ENCODE results near the gene CACNA1I. TPM values are rescaled to one million over a fixed set of nuclear protein-coding genes. Genes with fewer than 3 reads are reported as not detected.

CACNA1I gene
- total RNA-seq, 1 experiment from 2014 or later = 0.15 TPM

- RAD21 ChIA-PET (ENCODE audit: low non-redundant PET in 1 of 2, low total read pairs in 2 of 2, uncharacterized antibody in 2 of 2, unreplicated experiment in 2 of 2) = interaction anchor here in 1 of 2 experiments (1.5 kb wide), 1 partner anchor 490 kb away, joined by 4 read pairs; no protein-coding TSS in a partner anchor
- H3K4me2 ChIP-seq (ENCODE audit: low read length) = peak overlapping the region; percentile 72
- H3K79me2 ChIP-seq (ENCODE audit: insufficient read depth, low read length) = peaks cover 28% of the 10 kb centered on the region
- TF ChIP-seq JUND (IDR thresholded peaks at IDR 0.05) (no peak), RAD21 (IDR thresholded peaks at IDR 0.05; ENCODE audit: low read depth) (no peak), TCF7L2 (IDR thresholded peaks at IDR 0.05; ENCODE audit: borderline replicate concordance, extremely low read depth, insufficient read depth, insufficient read length) (peak; percentile 16), ZNF274 (IDR thresholded peaks at IDR 0.05; ENCODE audit: low read depth, low read length) (no peak), CTCF (IDR thresholded peaks at IDR 0.05 in 2 of 3, conservative IDR thresholded peaks at IDR 0.05 in 1 of 3; ENCODE audit: borderline replicate concordance in 1 of 3, insufficient read depth in 1 of 3, low read depth in 2 of 3, low read length in 2 of 3) (peak in 2 of 3 experiments; percentile 82 to 89; a peak in 4 of 6 replicates), POLR2AphosphoS5 (IDR thresholded peaks at IDR 0.05; ENCODE audit: low read depth, low read length) (no peak), CEBPB (IDR thresholded peaks at IDR 0.05; ENCODE audit: low read depth) (no peak), ZFX (IDR thresholded peaks at IDR 0.05) (peak; percentile 36; the same call in 1 of the 2 replicates), EZH2 (IDR thresholded peaks at IDR 0.05) (no peak), SRF (IDR thresholded peaks at IDR 0.05; ENCODE audit: low read depth) (no peak), ELF1 (IDR thresholded peaks at IDR 0.05; ENCODE audit: borderline replicate concordance, low read depth) (no peak), ATF3 (IDR thresholded peaks at IDR 0.05) (no peak), YY1 (IDR thresholded peaks at IDR 0.05; ENCODE audit: extremely low read depth, insufficient replicate concordance, low read depth, low read length) (no peak), MAX (IDR thresholded peaks at IDR 0.05) (no peak), POLR2A (IDR thresholded peaks at IDR 0.05; ENCODE audit: borderline replicate concordance, extremely low read depth, insufficient read depth, insufficient read length) (no peak), ZBTB33 (IDR thresholded peaks at IDR 0.05; ENCODE audit: extremely low read depth, insufficient replicate concordance, low read length) (no peak), CBX3 (IDR thresholded peaks at IDR 0.05; ENCODE audit: low read depth) (no peak)
- no peaks in the 10 kb centered on the region for H3K27me3 ChIP-seq (ENCODE audit: insufficient read depth, low read length)
- H3K9me3 ChIP-seq (ENCODE audit: control insufficient read depth in 1 of 2, insufficient read depth in 1 of 2, low read depth in 1 of 2, low read length in 2 of 2) = no peaks in the 10 kb centered on the region
- H3K4me1 ChIP-seq (ENCODE audit: control insufficient read depth in 1 of 2, insufficient read depth in 2 of 2, low read length in 2 of 2) = peaks cover 33 to 44% of the 10 kb centered on the region in 2 experiments
- POLR2A ChIA-PET = interaction anchor here (0.8 to 1.1 kb wide), 2 partner anchors 15 to 812 kb away, joined by 3 to 4 read pairs; partner anchors contain the start of gene ATF4
- peaks cover 3 to 11% of the 10 kb centered on the region in 2 experiments; a peak in 3 of 4 replicates for H3K36me3 ChIP-seq (ENCODE audit: control insufficient read depth in 1 of 2, insufficient read depth in 2 of 2, low read length in 2 of 2)
- H3K9ac ChIP-seq (ENCODE audit: low read length) = peak overlapping the region; percentile 48
- ATAC-seq = peak; percentile 52
- H3K9me2 ChIP-seq (ENCODE audit: insufficient read depth) = no peaks in the 10 kb centered on the region
- H4K20me1 ChIP-seq (ENCODE audit: insufficient read depth) = no peaks in the 10 kb centered on the region
- BruUV-seq (replicated peaks) = no TSS peak
- H3K4me3 ChIP-seq (replicated peaks in 1 of 2; ENCODE audit: low read depth in 1 of 2, low read length in 2 of 2) = peak overlapping the region; percentile 3 to 28; a peak in 2 of 4 replicates
- peak overlapping the region; percentile 45 for H3K27ac ChIP-seq (ENCODE audit: low read depth, low read length)
- no peak for DNase-seq (ENCODE audit: low read depth, low spot score)
- CTCF ChIA-PET = interaction anchor here (0.8 to 2.9 kb wide), 8 partner anchors 10 to 812 kb away, joined by 3 to 20 read pairs (median 3); partner anchors contain the start of gene CACNA1I
- H2AFZ ChIP-seq (ENCODE audit: low read depth, low read length, poor library complexity, severe bottlenecking) = peak overlapping the region; percentile 31
- intact Hi-C loops (cut with micrococcal nuclease) = loop anchor here (1.0 to 10.0 kb wide), 5 partner anchors 274 to 813 kb away; partner anchors contain the start of gene ADSL
These were observed 35.8 kb upstream of the CACNA1I start for GRCh38 chr22:39534591-39535356.
